Measurements from ENCODE around the gene CYP26B1. TPM values are rescaled to one million over a fixed set of nuclear protein-coding genes. Genes with fewer than 3 reads are reported as not detected.

Gene CYP26B1
- total RNA-seq, 6 experiments from 2014 or later, result 0.81 to 4.0 (median 1.8) TPM

GRCh38 chr2:72116081-72116533 is 31.6 kb downstream of the CYP26B1 start:
- intact Hi-C loops (cut with DNase I), result no loop called here
- Histone ChIP-seq H3K4me3 (no peak overlapping the region), H3K9me3 (no peaks in the 10 kb centered on the region), H3K36me3 (no peaks in the 10 kb centered on the region), H3K27ac (no peak overlapping the region), H3K4me1 (no peaks in the 10 kb centered on the region), H3K27me3 (no peaks in the 10 kb centered on the region)
- WGBS (ENCODE audit: insufficient coverage, low coverage, low lambda C conversion rate, missing lambda C conversion rate), result no CpG with 5 or more reads among the region's 4 CpGs
- DNase-seq, result no peak
- ATAC-seq, result no peak
- TF ChIP-seq POLR2A (IDR thresholded peaks at IDR 0.05) (no peak), CTCF (IDR thresholded peaks at IDR 0.05) (no peak)

- intact Hi-C loops (cut with DNase I), result no loop called here
- WGBS (ENCODE audit: insufficient coverage, low coverage, low lambda C conversion rate, missing lambda C conversion rate), result 28% methylated on average over 2 of the region's 18 CpGs
- no peak for DNase-seq
Observed at GRCh38 chr2:72115110-72116080, 32.3 kb downstream of the CYP26B1 start.

GRCh38 chr2:72114693-72115051 is 33.0 kb downstream of the CYP26B1 start:
- no peak for DNase-seq
- Histone ChIP-seq H3K27ac (no peak overlapping the region), H3K27me3 (no peaks in the 10 kb centered on the region), H3K9me3 (no peaks in the 10 kb centered on the region), H3K4me3 (no peak overlapping the region), H3K36me3 (no peaks in the 10 kb centered on the region), H3K4me1 (no peaks in the 10 kb centered on the region)
- no peak for ATAC-seq
- WGBS (ENCODE audit: insufficient coverage, low coverage, low lambda C conversion rate, missing lambda C conversion rate), result 95% methylated on average over 6 of the region's 11 CpGs
- intact Hi-C loops (cut with DNase I), result no loop called here
- TF ChIP-seq POLR2A (IDR thresholded peaks at IDR 0.05) (no peak), CTCF (IDR thresholded peaks at IDR 0.05) (no peak)

More at GRCh38 chr2:72115110-72116080, 32.3 kb downstream of the CYP26B1 start:
- H3K27me3 ChIP-seq, result no peaks in the 10 kb centered on the region
- no peaks in the 10 kb centered on the region for H3K4me1 ChIP-seq
- no peak for ATAC-seq
- TF ChIP-seq CTCF (IDR thresholded peaks at IDR 0.05) (no peak), POLR2A (IDR thresholded peaks at IDR 0.05) (no peak)
- no peaks in the 10 kb centered on the region for H3K9me3 ChIP-seq
- H3K27ac ChIP-seq, result no peak overlapping the region
- no peak overlapping the region for H3K4me3 ChIP-seq
- no peaks in the 10 kb centered on the region for H3K36me3 ChIP-seq

- Histone ChIP-seq H3K9me3 (no peaks in the 10 kb centered on the region), H3K27ac (no peak overlapping the region), H3K4me3 (no peak overlapping the region), H3K36me3 (no peaks in the 10 kb centered on the region), H3K4me1 (no peaks in the 10 kb centered on the region), H3K27me3 (no peaks in the 10 kb centered on the region)
- TF ChIP-seq CTCF (IDR thresholded peaks at IDR 0.05) (no peak), POLR2A (IDR thresholded peaks at IDR 0.05) (no peak)
- ATAC-seq (no peak), DNase-seq (no peak)
- no CpG with 5 or more reads among the region's 15 CpGs for WGBS (ENCODE audit: insufficient coverage, low coverage, low lambda C conversion rate, missing lambda C conversion rate)
- intact Hi-C loops (cut with DNase I), result no loop called here
Observed at GRCh38 chr2:72113847-72114692, 33.6 kb downstream of the CYP26B1 start.
